ENCODE data around the gene TMEM156. TPM values are rescaled to one million over a fixed set of nuclear protein-coding genes. Genes with fewer than 3 reads are reported as not detected.

The TMEM156 gene
- total RNA-seq = 26.0 and 29.5 TPM in 2 replicates

- TF ChIP-seq CTCF (IDR thresholded peaks at IDR 0.05) = no peak
- peaks cover 64% of the 10 kb centered on the region for H3K4me1 Mint-ChIP-seq
- intact Hi-C loops (cut with micrococcal nuclease) = loop anchor here (1.0 to 10.0 kb wide), 11 partner anchors 12 to 1272 kb away; partner anchors contain the start of genes RFC1, RHOH, TBC1D1 and TLR6
Observed at GRCh38 chr4:39032218-39033085, at the start of gene TMEM156. TMEM156 (minus strand) TSS chr4:39032409; CDS start chr4:39032313, 96 bp downstream.

GRCh38 chr4:39078829-39079228 is 46.6 kb upstream of the TMEM156 start:
- no peaks in the 10 kb centered on the region for H3K27me3 Mint-ChIP-seq
- H3K9me3 Mint-ChIP-seq = no peaks in the 10 kb centered on the region
- H3K4me3 Mint-ChIP-seq = no peak overlapping the region
- no peak overlapping the region for H3K27ac Mint-ChIP-seq
- TF ChIP-seq CTCF (IDR thresholded peaks at IDR 0.05) = no peak
- intact Hi-C loops (cut with micrococcal nuclease) = no loop called here
- POLR2A ChIA-PET = no interaction called here
- DNase-seq (no peak), ATAC-seq (ENCODE audit: low read depth) (no peak)
- CTCF ChIA-PET = interaction anchor here (1.0 kb wide), 1 partner anchor 176 kb away, joined by 4 read pairs; no protein-coding TSS in a partner anchor
- peaks cover 65% of the 10 kb centered on the region for H3K36me3 Mint-ChIP-seq (ENCODE audit: low read depth)
- H3K4me1 Mint-ChIP-seq = peaks cover 5% of the 10 kb centered on the region

More at GRCh38 chr4:39032218-39033085, at the start of gene TMEM156:
- Mint-ChIP-seq H3K9me3 (no peaks in the 10 kb centered on the region), H3K27me3 (no peaks in the 10 kb centered on the region), H3K36me3 (ENCODE audit: low read depth) (peaks cover 5% of the 10 kb centered on the region), H3K27ac (peak within 1 kb of the TSS; percentile 93), H3K4me3 (peak within 1 kb of the TSS; percentile 83)
- DNase-seq (no peak), ATAC-seq (ENCODE audit: low read depth) (peak; percentile 69)
- CTCF ChIA-PET = interaction anchor here (1.2 kb wide), 1 partner anchor 12 kb away, joined by 5 read pairs; no protein-coding TSS in a partner anchor
- POLR2A ChIA-PET = interaction anchor here (0.6 to 14.9 kb wide), 6 partner anchors 12 to 1695 kb away, joined by 4 to 215 read pairs (median 7); no protein-coding TSS in a partner anchor

GRCh38 chr4:39068907-39069306 is 36.7 kb upstream of the TMEM156 start:
- peaks cover 16% of the 10 kb centered on the region for H3K36me3 Mint-ChIP-seq (ENCODE audit: low read depth)
- no peaks in the 10 kb centered on the region for H3K9me3 Mint-ChIP-seq
- ATAC-seq (ENCODE audit: low read depth) (no peak), DNase-seq (no peak)
- peaks cover 23% of the 10 kb centered on the region for H3K4me1 Mint-ChIP-seq
- no peak overlapping the region for H3K4me3 Mint-ChIP-seq
- no peak overlapping the region for H3K27ac Mint-ChIP-seq
- intact Hi-C loops (cut with micrococcal nuclease) = no loop called here
- ChIA-PET CTCF (no interaction called here), POLR2A (no interaction called here)
- TF ChIP-seq CTCF (IDR thresholded peaks at IDR 0.05) = no peak
- no peaks in the 10 kb centered on the region for H3K27me3 Mint-ChIP-seq

- no peaks in the 10 kb centered on the region for H3K27me3 Mint-ChIP-seq
- peaks cover 32% of the 10 kb centered on the region for H3K4me1 Mint-ChIP-seq
- H3K9me3 Mint-ChIP-seq = no peaks in the 10 kb centered on the region
- CTCF ChIA-PET = interaction anchor here (0.6 kb wide), 1 partner anchor 178 kb away, joined by 3 read pairs; no protein-coding TSS in a partner anchor
- no peak overlapping the region for H3K27ac Mint-ChIP-seq
- POLR2A ChIA-PET = no interaction called here
- intact Hi-C loops (cut with micrococcal nuclease) = no loop called here
- H3K4me3 Mint-ChIP-seq = no peak overlapping the region
- DNase-seq = no peak
- no peak for TF ChIP-seq CTCF (IDR thresholded peaks at IDR 0.05)
- peaks cover 16% of the 10 kb centered on the region for H3K36me3 Mint-ChIP-seq (ENCODE audit: low read depth)
- ATAC-seq (ENCODE audit: low read depth) = no peak
Observed at GRCh38 chr4:39067451-39067850, 35.2 kb upstream of the TMEM156 start.

GRCh38 chr4:39067031-39067430 is 34.8 kb upstream of the TMEM156 start:
- intact Hi-C loops (cut with micrococcal nuclease) = no loop called here
- no peak for TF ChIP-seq CTCF (IDR thresholded peaks at IDR 0.05)
- Mint-ChIP-seq H3K27ac (no peak overlapping the region), H3K27me3 (no peaks in the 10 kb centered on the region), H3K9me3 (no peaks in the 10 kb centered on the region), H3K4me1 (peaks cover 36% of the 10 kb centered on the region), H3K36me3 (ENCODE audit: low read depth) (peaks cover 16% of the 10 kb centered on the region), H3K4me3 (no peak overlapping the region)
- DNase-seq (no peak), ATAC-seq (ENCODE audit: low read depth) (no peak)
- CTCF ChIA-PET = interaction anchor here (0.6 kb wide), 1 partner anchor 177 kb away, joined by 3 read pairs; no protein-coding TSS in a partner anchor
- POLR2A ChIA-PET = no interaction called here
